K562 (cell line): ENCODE results near the gene SPX.

Experiments used
- CEBPB ChIP-seq: fragments of 450-650 bp; IDR thresholded peaks from 2 replicates; pipeline ENCODE4 v1.6.1; 2016; ENCODE audit warnings: missing genetic modification characterization, missing compliant biosample characterization
- CTCF ChIP-seq, 3 experiments: IDR thresholded peaks in 2 of 3; conservative IDR thresholded peaks in 1 of 3; 2 replicates each; pipeline ENCODE4 v1.5.1; 2011 to 2012; ENCODE audit warnings: low read length in 3 of 3, mild to moderate bottlenecking in 3 of 3, control low read depth in 2 of 3, improper control_type of control experiment in 1 of 3, inconsistent platforms in 1 of 3, low read depth in 1 of 3, mixed read lengths in 1 of 3, moderate library complexity in 1 of 3; ENCODE audit not compliant: insufficient read depth in 2 of 3
- HCFC1 ChIP-seq: IDR thresholded peaks from 2 replicates; pipeline ENCODE4 v1.6.1; 2012; ENCODE audit warnings: low read depth, low read length, improper control_type of control experiment
- MAX ChIP-seq: sonication (generic); formaldehyde crosslinking; IDR thresholded peaks from 2 replicates; pipeline ENCODE4 v1.9.0; 2022; ENCODE audit warnings: mild to moderate bottlenecking, missing genetic modification reagents
- MEF2A ChIP-seq: IDR thresholded peaks from 2 replicates; pipeline ENCODE4 v1.6.1; 2011; ENCODE audit warnings: low read depth, mild to moderate bottlenecking, low read length, moderate library complexity; ENCODE audit not compliant: control insufficient read depth
- NFYB ChIP-seq: IDR thresholded peaks from 2 replicates; pipeline ENCODE4 v1.6.1; 2011; ENCODE audit warnings: mild to moderate bottlenecking, moderate library complexity; ENCODE audit not compliant: insufficient read length; ENCODE audit errors: extremely low read depth
- PRDM10 ChIP-seq: fragments of 450-650 bp; IDR thresholded peaks from 2 replicates; pipeline ENCODE4 v1.6.1; 2018; ENCODE audit not compliant: partially characterized antibody
- SMARCE1 ChIP-seq: fragments of 450-650 bp; IDR thresholded peaks from 2 replicates; pipeline ENCODE4 v1.7.1; 2016; ENCODE audit warnings: mild to moderate bottlenecking
- ZNF324 ChIP-seq: fragments of 250-450 bp; sonication (Bioruptor Pico); IDR thresholded peaks from 2 replicates; pipeline ENCODE4 v1.4.0; 2020; ENCODE audit warnings: mild to moderate bottlenecking

DNA sequence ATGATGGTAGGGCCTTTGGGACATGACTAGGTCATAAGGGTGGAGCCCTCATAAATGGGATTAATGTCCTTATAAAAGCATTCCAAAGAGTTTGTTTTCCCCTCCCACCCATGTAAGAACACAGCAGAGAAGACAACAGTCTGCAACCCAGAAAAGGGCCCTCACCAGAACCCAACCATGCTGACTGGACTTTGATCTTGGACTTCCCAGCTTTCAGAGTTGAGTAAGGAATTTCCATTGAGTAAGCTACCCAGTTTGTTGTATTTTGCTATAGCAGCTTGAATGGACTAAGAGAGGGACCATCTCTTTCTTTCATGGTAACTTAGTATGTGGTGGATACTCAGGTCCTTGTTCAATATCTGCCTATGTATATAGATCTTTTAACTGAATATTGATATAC, 2.9 kb upstream of the SPX start:
- no peak for TF ChIP-seq CTCF (IDR thresholded peaks at IDR 0.05 in 2 of 3, conservative IDR thresholded peaks at IDR 0.05 in 1 of 3; ENCODE audit: insufficient read depth in 2 of 3, low read depth in 1 of 3, low read length in 3 of 3)
- no peak for TF ChIP-seq CEBPB (tag)
- no peak for TF ChIP-seq SMARCE1
- no peak for TF ChIP-seq ZNF324 (CRISPR knock-in tag)
- no peak for TF ChIP-seq MAX (CRISPR knock-in tag)
- no peak for TF ChIP-seq PRDM10
- no peak for TF ChIP-seq MEF2A
- no peak for TF ChIP-seq HCFC1
- TF ChIP-seq NFYB = no peak
